Activated T-cell treated with anti-CD3 and anti-CD28 coated beads, Interleukin-2, amount 50 U/mL, for 48 hours (primary cell): ENCODE data around the gene MAD2L1BP.
"Not testable (repeated sequence)": the region's sequence is repeated elsewhere in the genome, so short reads cannot be mapped to it uniquely, and the experiment has no call there.

Source experiments
- DNase-seq, 2 experiments: peaks; one replicate each; pipeline ENCODE4 v3.0.0-alpha.2; 2020

MAD2L1BP gene

DNA sequence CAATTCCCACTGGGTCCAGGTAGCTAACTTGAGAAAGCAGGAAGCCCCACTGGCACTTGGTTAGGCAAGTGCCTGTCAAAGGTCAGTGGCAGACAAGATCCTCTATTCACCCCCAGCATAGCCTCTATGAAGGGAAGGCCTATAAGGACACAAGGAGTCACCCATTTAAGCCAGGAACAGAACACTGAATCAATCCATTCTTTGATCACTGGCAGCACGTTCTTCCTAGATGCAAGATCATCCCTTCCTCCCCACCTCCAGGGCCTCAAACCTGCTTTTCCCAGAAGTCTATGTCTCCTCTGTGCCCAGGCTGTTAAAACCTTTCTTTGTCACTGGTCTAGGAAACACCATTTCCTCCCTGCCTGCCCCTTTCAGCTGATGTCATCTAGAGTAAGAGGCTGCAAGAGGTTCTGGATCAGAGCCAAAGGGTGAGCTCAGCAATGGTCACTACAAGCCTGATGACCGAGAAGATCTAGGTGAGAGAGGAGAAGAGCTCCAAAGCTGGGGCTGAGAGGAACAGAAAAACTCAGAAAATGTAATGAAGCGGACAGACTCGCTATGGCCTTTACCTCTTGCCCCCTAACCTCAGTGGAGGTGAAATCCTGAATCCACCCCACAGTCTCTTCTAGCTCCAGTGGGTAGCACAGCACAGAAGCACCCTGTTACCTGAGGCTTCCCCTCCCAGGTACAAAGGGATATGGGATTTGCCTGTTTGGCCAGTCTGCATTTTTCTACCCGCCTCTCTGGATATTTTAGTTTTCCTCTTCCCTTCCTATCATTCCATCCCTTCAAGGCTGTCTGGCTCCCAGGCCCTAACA lies 8.4 kb upstream of the MAD2L1BP start:
- DNase-seq, result no peak

DNA sequence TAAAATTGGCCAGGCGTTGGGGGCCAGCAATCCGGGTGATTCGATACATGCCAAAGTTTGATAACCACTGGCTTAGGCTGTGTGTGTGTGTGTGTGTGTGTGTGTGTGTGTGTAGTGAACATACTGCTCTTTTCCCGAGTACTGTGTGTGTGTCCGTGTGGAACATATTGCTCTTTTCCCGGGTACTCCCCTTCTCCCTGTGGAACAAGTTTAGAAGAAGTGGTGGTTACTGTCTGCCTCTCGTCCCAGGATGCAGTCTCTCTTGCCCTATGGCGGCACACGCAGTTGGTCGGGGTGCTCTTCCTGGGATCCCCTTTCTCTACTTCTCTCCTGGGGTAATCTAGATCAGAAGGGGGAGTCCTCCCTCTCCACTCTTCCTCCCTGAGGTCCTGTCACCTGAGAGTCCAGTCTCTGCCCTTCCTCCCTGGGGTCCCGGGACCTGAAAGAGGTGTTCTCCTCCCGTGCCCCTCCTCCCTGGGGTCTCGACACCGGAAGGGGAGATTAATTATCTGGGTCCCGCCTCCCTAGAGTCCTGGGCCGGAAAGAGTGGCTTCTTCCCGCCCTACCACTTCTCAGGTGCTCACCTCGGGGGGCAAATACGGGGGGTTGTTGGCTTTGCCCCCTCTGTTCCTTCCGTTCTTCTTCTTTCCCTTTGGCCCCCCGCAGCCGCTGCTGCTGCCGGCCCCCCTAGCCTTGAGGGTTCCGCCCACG lies 7.1 kb upstream of the MAD2L1BP start:
- peak; percentile 72 to 74 for DNase-seq

DNA sequence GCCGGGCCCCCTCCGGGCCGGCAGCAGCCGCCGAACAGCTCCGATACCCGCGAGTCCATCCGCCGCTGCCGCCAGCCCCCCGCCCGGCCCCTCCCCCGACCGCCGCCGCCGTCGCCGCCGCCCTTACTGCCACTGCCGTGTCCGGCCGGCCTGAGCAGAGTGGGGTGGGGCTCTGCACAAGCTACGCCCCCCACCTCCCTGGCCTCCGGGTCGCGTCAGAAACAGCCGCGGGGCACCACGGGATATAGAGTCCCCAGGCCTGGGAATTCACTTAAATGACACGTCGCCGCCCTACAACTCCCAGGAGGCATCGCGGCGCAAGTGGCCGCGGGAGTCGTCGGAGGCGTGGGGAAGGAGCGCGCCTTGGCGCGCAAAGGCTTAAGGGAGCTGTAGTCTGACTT lies 6.5 kb upstream of the MAD2L1BP start, which contains the start of gene GTPBP2:
GTPBP2 (minus strand) TSS at position 161 of the 401 bp plus-strand sequence; CDS start at position 59, 102 bp downstream.
- peak; percentile 97 for DNase-seq

DNA sequence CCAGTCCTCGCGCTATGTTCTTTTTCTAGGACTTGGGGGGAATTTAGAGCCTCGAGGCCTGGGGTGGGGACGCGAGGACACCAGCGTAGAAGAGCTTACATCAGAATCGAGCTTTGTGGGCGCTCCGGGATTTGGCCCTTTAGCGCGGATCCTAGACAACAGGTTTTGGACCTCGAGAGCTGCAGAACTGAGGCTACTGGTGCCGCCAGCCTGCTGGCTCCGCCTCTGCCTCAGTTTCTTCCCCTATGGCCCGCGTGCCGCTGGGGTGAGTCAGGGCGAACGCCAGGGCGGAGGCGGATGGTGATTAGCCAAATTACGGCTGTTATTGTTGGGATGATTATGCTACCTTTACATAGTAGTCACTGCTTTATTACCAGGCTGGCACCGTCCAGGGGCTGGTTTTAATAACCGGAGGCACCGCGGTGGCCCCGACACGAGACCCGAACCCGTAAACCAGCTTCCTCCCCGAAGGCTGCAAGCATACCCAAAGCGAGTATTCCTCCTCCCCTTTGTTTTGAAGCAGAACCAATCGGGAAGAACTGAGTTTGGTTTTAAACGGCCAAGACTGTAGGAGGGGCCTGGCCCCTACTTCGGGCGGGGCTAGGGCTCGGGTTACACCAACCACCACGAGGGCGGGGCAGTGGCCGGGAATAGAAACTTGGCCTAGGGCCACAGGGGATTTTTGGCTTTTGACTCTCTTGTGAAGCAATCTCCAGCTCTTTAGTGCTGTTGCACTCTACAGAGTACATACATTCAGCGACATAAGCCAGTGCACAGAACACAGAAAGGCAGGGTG lies 5.9 kb upstream of the MAD2L1BP start:
- peak; percentile 94 for DNase-seq

DNA sequence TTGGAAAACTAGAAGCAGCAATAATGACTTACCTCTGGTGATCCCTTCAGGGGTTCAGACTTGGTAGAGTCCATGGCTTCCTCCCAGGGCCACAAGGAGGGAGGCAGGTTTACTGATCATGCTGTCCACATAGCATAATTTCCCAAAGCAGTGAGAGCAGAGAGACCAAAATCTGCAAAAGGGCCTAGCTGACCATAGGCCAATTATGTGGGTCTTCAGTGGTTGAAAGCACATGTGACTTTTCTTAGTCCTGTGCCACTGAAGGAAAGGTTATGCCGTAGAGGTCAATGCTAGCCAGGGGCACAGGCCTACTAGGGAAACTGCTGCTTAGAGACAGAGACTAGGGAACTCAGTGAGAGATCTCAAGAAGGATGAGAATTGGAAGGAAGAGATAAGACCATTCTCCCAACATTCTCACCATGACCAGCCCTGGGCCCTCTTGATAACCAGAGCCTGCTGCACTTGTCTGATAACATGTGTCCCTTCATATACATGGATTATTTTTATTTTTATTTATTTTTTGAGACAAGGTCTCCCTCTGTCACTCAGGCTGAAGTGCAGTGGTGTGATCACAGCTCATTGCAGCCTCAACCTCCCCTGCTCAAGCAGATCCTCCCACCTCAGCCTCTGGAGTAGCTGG lies 4.5 kb upstream of the MAD2L1BP start:
- DNase-seq, result no peak

DNA sequence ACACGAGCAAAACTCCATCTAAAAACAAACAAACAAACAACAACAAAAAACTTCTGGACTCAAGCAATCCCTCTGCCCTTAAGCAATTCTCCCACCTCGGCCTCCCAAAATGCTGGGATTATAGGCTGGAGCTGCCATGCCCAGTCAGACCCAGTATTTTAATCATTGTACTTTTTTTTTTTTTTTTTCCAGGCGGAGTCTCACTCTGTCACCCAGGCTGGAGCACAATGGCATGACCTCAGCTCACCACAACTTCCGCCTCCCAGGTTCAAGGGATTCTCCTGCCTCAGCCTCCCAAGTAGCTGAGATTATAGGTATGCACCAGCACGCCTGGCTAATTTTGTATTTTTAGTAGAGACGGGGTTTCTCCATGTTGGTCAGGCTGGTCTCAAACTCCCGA lies 2.6 kb upstream of the MAD2L1BP start:
- not testable (repeated sequence) for DNase-seq

DNA sequence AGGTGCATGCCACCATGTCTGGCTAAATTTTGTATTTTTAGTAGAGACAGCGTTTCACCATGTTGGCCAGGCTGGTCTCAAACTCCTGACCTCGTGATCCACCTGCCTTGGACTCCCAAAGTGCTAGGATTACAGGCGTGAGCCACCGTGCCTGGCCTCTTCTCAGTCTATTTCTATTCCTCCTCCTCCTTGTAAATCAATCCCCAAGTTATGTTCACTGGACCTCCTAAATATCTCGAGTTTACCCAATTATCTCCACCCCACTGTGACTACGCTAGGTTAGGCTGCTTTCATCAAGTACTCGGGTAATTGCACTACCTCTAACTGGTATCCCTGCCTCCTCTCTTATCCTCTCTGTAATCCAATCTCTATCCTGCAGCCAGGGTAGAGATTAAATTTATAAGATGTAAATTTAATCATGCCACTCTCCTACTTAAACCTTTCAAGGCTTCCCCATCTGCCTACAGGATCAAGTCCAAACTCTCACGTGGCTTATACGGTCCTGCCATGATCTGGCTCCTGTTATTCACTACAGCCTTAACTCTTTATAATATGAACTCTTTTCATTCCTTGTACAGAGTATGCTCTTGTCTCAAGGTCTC lies 837 bp upstream of the MAD2L1BP start:
- no peak for DNase-seq

DNA sequence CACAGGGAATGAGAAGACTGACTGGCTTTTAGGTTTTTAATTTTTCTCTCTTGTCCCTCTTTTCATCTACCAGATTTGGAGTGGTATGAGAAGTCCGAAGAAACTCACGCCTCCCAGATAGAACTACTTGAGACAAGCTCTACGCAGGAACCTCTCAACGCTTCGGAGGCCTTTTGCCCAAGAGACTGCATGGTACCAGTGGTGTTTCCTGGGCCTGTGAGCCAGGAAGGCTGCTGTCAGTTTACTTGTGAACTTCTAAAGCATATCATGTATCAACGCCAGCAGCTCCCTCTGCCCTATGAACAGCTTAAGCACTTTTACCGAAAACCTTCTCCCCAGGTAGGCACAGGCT lies 644 bp downstream of the MAD2L1BP start:
- peak; percentile 32 for DNase-seq

DNA sequence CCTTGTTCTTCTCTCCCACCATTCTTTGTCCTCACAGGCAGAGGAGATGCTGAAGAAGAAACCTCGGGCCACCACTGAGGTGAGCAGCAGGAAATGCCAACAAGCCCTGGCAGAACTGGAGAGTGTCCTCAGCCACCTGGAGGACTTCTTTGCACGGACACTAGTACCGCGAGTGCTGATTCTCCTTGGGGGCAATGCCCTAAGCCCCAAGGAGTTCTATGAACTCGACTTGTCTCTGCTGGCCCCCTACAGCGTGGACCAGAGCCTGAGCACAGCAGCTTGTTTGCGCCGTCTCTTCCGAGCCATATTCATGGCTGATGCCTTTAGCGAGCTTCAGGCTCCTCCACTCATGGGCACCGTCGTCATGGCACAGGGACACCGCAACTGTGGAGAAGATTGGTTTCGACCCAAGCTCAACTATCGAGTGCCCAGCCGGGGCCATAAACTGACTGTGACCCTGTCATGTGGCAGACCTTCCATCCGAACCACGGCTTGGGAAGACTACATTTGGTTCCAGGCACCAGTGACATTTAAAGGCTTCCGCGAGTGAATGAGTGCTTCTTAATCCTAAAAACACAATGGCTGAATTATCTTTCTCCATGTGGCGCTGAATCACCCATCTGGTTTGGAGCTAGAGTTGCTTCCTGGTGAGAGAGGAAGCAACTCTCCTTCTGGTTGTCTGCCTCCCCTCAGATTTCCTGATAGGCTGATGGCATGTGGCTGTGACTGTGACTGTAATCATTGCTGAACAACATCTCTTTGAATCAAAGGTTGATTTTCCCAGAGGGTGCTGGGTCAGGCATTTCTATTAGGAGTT lies 4.6 kb downstream of the MAD2L1BP start:
- no peak for DNase-seq

DNA sequence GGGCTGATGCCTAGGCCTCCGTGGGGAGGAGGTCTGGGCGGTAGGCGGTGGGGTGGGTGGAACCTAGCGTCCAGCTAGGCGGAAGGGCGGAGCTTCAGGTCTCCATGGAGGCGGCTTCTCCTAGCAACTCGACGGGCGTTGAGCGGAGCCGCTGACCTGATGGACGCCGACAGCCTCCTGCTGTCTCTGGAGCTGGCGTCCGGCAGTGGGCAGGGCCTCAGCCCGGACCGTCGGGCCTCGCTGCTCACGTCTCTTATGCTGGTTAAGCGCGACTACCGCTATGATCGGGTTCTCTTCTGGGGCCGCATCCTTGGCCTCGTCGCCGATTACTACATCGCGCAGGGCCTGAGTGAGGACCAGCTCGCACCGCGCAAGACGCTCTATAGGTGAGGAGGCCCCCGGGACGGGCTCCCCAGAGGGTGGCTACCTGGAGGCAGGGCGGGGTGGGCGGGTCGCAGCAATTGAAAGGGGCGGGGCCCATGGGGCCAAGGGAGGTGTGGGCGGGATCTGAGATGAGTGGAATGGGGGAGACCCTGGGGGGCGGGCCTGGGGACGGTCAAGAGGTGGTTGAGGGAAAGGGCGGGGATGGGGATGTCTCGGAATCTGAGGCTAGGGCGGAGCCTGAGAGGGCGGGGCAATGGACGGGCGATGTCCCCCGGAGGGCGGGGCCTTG lies 9.4 kb downstream of the MAD2L1BP start, which contains the start of gene RSPH9:
RSPH9 (plus strand) TSS at position 97 of the 673 bp plus-strand sequence; CDS start at position 160, 63 bp downstream.
- DNase-seq, result peak; percentile 79 to 82

DNA sequence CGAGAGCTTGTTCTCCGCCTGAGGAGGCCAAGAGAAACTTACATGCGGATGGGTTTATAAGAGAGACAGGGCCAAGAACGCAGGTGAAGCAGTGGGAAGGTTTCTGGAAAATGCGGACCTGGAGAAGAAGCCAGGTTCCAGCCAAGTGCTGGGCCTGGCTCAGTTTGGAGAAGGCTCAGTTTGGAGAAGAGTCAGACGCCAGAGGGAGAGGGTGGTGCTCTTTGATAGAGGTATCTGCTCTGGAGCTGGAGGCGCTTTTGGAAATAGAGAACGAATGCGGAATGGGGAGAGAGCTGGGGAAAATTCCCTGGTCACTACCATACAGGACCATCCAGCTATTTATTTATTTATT lies 9.9 kb downstream of the MAD2L1BP start:
- no peak for DNase-seq

DNA sequence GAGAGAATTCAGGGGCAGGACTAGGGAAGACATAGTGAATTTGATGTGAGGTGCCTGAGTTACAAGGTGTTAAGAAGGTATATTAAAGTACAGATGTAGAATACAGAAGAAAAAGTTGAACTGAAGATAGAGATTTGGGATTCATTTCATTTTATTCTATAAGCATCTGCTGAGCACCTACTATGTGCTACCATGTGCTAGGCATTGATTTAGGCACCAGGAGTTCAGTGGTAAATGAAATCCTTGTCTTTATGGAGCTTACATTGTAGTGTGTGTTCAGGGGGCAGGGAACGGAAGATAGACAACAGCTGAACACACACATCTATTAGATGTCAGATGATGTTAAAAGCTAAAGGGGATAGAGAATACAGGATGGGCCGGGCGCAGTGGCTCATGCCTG lies 12.0 kb downstream of the MAD2L1BP start:
- DNase-seq, result no peak

DNA sequence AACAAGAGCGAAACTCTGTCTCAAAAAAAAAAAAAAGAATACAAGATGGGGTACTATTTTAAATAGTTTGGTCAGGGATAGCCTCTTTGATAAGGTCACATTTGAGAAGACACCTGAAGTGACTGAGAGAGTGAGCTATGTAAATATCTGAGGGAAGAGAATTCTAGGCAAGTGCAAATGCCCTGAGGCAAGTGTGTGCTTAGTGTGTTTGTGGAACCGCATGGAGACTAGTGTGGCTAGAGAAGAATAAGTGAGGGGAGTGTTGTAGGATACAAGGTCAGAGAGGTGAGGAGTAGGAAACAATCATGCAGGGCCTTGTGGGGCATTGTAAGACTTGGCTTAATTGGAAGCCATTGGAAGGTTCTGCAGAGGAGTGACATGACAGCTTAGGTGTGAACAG lies 12.6 kb downstream of the MAD2L1BP start:
- no peak for DNase-seq

DNA sequence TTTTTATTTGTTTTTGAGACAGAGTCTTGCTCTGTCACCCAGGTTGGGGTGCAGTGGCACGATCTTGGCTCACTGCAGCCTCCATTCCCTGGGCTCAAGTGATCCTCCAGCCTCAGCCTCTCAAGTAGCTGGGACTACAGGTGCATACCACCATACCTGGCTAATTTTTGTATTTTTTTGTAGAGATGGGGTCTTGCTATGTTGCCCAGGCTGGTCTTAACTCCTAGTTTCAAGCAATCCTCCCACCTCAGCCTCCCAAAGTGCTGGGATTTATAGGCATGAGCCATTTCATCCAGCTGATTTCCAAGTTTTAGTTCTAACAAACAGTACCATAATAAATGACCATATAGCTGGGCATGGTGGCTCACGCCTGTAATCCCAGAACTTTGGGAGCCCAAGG lies 17.2 kb downstream of the MAD2L1BP start:
- DNase-seq, result not testable (repeated sequence)

DNA sequence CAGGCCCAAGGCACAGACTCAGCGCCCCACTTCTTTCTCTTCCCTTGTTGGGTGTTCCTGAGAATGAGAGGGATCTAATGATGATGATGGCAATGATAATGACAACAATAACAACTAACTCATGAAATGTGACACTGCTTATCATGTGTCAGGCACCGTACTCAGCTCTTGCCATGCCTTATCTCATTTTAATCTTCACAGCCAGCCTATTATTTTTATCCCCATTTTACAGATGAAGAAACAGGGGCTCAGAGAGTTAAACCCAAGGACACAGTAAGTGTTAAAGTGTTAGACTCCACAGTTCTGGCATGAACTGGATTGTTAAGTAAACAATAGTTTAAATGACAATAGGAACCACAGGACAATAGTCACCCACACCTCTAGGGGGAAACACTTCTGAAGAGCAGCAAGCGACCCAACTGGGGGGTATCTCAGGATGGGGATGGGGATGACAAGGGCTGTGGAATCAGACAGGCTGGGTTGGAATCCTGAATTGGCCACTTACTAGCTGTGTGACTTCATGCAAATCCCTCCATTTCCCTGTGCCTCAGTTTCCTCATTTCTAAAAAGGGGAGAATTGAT lies 21.7 kb downstream of the MAD2L1BP start:
- no peak for DNase-seq

DNA sequence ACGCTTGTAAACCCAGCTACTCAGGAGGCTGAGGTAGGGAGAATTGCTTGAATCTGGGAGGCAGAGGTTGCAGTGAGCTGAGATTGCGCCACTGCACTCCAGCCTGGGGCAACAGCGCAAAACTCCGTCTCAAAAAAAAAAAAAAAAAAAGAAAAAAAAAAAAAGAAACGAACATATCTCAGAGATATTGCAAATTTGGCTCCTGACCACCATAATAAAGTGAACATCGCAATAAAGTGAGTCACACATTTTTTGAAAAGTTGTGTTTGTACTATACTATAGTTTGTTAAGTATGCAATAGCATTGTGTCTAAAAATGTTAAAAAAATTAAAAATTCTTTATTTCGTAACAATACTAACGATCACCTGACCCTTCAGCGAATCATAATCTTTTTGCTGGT lies 22.5 kb downstream of the MAD2L1BP start:
- DNase-seq, result no peak

DNA sequence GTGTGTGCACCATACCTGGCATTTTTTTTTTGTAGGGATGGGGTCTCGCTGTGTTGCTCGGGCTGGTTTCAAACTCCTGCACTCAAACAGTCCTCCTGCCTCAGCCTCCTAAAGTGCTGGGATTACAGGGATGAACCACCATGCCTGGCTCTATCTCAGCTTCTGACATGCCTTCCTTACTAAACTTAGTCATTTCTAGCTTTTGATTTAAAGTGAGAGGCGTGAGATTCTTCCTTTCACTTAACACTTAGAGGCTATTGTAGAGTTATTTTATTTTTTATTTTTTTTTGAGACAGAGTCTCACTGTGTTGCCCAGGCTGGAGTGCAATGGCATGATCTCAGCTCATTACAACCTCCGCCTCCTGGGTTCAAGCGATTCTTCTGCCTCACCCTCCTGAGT lies 27.3 kb downstream of the MAD2L1BP start:
- not testable (repeated sequence) for DNase-seq

DNA sequence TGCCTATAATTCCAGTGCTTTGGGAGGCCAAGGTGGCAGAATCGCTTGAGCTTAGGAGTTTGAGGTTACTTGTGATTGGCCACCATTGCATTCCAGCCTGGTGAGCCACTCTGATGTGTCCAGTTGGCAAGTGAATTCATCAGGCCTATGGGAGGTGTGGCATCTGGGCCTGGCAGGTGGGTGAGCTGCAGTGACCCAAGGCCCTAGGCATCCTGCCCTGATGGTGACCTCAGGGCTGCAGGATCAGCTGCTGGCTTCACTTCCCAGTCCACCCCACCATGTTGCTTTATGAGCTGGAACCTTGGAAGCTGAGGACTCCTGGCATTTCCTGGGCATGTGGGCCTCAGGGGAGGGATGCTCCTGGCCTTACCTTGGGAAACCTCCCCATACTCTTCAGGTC lies 29.7 kb downstream of the MAD2L1BP start:
- no peak for DNase-seq

DNA sequence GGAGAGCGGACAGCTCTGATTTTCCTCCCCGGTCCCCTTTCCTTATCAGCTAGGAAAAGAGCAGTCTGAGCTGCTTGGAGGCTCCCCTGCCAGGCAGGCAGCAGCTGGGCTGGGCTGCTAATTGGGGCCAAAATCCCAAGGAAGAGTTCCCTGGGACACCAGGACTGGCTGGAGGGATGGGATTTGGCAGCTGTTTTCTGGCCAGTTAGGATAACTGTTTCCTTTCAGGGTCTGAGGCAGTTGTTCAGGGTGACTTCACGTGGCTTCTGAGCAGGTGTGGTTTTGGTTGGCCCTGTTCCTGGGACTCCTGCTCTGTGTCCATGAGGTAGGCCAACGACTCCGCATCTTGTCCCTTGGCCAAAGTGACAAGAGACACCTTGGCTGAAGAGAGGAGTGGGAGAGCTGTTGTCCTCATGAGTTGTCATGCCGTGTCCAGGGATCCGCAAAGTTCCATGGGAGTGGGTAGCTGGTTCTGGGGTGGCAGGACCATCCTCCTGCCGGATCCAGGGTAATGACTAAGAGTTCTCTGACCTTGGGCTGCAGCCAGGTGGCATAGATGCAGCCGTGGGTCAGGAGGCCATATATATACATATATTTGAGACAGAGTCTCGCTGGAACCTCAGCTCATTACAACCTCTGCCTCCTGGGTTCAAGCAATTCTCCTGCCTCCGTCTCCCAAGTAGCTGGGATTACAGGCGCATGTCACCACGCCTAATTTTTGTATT lies 30.7 kb downstream of the MAD2L1BP start:
- DNase-seq, result no peak
